Measurements from ENCODE around the gene KIFC3.

DNA sequence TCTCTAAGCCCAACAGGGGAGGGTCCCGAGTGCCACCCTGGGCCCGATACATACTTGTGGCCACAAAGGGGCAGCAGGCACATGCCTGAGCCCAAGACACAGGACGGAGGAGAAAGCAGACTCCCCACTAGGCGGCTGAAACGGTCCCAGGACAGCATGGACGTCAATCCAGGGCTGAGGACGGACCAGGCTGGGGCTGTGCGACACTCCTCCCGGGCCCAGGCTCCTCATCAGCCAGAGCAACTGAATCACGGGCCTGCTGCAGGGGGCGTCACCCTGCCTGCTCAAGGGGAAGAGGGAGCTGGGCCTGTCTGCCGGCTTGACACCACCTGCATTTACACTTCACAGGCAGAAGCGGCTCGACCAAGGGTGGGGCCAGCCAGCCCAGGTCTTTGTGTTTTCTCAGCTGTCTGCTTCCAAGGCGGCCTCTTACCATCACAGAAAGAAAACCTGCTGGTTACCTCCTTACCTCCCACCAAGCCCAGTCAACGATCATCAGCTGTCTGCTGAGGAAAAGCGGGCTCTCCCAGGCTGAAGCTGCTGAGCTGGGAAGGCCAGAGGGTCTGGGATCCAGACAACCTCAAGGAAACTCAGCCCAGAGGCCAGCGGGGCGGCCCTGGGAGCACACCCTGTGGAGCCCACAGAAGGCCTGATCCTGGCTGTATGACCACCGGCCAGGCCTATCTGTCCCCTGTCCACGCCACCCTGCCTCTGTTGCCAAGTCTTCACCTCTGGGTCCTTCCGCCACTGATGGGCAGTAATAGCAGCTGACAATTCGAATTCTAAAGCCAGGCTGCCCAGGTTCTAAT, 26.4 kb downstream of the KIFC3 start:
- TF ChIP-seq, protein P1, sequence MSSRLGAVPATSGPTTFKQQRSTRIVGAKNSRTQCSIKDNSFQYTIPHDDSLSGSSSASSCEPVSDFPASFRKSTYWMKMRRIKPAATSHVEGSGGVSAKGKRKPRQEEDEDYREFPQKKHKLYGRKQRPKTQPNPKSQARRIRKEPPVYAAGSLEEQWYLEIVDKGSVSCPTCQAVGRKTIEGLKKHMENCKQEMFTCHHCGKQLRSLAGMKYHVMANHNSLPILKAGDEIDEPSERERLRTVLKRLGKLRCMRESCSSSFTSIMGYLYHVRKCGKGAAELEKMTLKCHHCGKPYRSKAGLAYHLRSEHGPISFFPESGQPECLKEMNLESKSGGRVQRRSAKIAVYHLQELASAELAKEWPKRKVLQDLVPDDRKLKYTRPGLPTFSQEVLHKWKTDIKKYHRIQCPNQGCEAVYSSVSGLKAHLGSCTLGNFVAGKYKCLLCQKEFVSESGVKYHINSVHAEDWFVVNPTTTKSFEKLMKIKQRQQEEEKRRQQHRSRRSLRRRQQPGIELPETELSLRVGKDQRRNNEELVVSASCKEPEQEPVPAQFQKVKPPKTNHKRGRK (CRISPR knock-in tag; IDR thresholded peaks at IDR 0.05), result no peak
- no peak for TF ChIP-seq KDM4B (CRISPR knock-in tag; IDR thresholded peaks at IDR 0.05)
- TF ChIP-seq, protein P2, sequence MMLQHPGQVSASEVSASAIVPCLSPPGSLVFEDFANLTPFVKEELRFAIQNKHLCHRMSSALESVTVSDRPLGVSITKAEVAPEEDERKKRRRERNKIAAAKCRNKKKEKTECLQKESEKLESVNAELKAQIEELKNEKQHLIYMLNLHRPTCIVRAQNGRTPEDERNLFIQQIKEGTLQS (CRISPR knock-in tag; IDR thresholded peaks at IDR 0.05), result no peak
- TF ChIP-seq, protein P3, sequence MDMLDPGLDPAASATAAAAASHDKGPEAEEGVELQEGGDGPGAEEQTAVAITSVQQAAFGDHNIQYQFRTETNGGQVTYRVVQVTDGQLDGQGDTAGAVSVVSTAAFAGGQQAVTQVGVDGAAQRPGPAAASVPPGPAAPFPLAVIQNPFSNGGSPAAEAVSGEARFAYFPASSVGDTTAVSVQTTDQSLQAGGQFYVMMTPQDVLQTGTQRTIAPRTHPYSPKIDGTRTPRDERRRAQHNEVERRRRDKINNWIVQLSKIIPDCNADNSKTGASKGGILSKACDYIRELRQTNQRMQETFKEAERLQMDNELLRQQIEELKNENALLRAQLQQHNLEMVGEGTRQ (IDR thresholded peaks at IDR 0.05; ENCODE audit: low read depth, low read length), result no peak
- TF ChIP-seq, protein P3 (CRISPR knock-in tag; IDR thresholded peaks at IDR 0.05; ENCODE audit: borderline replicate concordance), result no peak

Data from HepG2 (cell line).